ENCODE measurements around the gene RHCG. TPM values are rescaled to one million over a fixed set of nuclear protein-coding genes. Genes with fewer than 3 reads are reported as not detected.

Gene RHCG
- total RNA-seq, 1 experiment from 2014 or later = 0.28 TPM

DNA sequence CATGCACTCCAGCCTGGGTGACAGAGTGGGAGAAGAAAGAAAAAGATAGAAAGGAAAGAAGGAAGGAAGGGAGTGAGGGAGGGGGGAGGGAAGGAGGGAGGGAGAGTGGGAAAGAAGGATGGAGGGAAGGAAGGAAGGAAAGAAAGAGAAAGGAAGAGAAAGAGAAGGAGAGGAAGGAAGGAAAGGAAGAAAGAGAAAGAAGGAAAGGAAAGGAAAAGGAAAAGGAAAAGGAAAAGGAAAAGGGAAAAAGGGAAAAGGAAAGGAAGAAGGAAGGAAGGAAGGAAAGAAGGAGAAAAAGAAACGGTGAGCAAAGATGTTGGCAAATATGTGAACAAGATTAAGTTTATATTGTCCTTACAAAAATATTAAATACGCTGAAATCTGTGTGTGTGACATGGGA is 42.6 kb upstream of the RHCG start:
- TF ChIP-seq, protein P1, sequence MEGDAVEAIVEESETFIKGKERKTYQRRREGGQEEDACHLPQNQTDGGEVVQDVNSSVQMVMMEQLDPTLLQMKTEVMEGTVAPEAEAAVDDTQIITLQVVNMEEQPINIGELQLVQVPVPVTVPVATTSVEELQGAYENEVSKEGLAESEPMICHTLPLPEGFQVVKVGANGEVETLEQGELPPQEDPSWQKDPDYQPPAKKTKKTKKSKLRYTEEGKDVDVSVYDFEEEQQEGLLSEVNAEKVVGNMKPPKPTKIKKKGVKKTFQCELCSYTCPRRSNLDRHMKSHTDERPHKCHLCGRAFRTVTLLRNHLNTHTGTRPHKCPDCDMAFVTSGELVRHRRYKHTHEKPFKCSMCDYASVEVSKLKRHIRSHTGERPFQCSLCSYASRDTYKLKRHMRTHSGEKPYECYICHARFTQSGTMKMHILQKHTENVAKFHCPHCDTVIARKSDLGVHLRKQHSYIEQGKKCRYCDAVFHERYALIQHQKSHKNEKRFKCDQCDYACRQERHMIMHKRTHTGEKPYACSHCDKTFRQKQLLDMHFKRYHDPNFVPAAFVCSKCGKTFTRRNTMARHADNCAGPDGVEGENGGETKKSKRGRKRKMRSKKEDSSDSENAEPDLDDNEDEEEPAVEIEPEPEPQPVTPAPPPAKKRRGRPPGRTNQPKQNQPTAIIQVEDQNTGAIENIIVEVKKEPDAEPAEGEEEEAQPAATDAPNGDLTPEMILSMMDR (conservative IDR thresholded peaks at IDR 0.05) = no peak
- no peak for DNase-seq
- no peak overlapping the region for H4K5ac ChIP-seq (ENCODE audit: insufficient read length, low read depth, low read length)
- no peak overlapping the region for H3K14ac ChIP-seq (ENCODE audit: insufficient read depth, low read length)
- no peaks in the 10 kb centered on the region for H3K4me1 ChIP-seq (ENCODE audit: insufficient read depth, low read length)
- no peak overlapping the region for H2BK12ac ChIP-seq (ENCODE audit: insufficient read length, low read depth, low read length)
- no peak overlapping the region for H3K4ac ChIP-seq (ENCODE audit: low read depth, low read length)
- no peak overlapping the region for H2BK15ac ChIP-seq (ENCODE audit: low read depth, low read length)
- H3T11ph ChIP-seq (ENCODE audit: low read length) = no peak overlapping the region
- H2BK5ac ChIP-seq (ENCODE audit: insufficient read length, low read length) = no peak overlapping the region
- no peaks in the 10 kb centered on the region for H3K23me2 ChIP-seq (ENCODE audit: insufficient read length, low read depth, low read length, poor library complexity, severe bottlenecking)
- H3K9me3 Mint-ChIP-seq = peaks cover 15 to 20% of the 10 kb centered on the region in 2 experiments
- H2AK5ac ChIP-seq (ENCODE audit: insufficient read length, low read length) = no peak overlapping the region
- H3K36me3 Mint-ChIP-seq (ENCODE audit: insufficient read depth in 1 of 3, low read depth in 3 of 3) = peaks cover 4 to 6% (median 6%) of the 10 kb centered on the region in 3 experiments; a peak in 2 of 7 replicates
- WGBS (ENCODE audit: extremely low coverage, insufficient read length, low lambda C conversion rate) = no CpG with 5 or more reads among the region's 2 CpGs
- H3K79me2 ChIP-seq (ENCODE audit: insufficient read depth, low read length) = no peaks in the 10 kb centered on the region
- no peak overlapping the region for H3K18ac ChIP-seq (ENCODE audit: insufficient read length, low read depth, low read length)
- no peak overlapping the region for H3K23ac ChIP-seq (ENCODE audit: insufficient read length, low read depth, low read length)
- H3K4me1 Mint-ChIP-seq = no peaks in the 10 kb centered on the region
- no peak overlapping the region for H3K4me3 Mint-ChIP-seq
- H4K20me1 ChIP-seq (ENCODE audit: control insufficient read depth, insufficient read depth, insufficient read length) = no peaks in the 10 kb centered on the region
- H3K27me3 ChIP-seq (ENCODE audit: insufficient read depth, low read length) = no peaks in the 10 kb centered on the region
- no peak overlapping the region for H4K91ac ChIP-seq (ENCODE audit: insufficient read length, low read depth, low read length)
- no peak overlapping the region for H3K4me2 ChIP-seq (ENCODE audit: insufficient read depth, insufficient read length, low read length)
- no peak overlapping the region for H3K27ac ChIP-seq (ENCODE audit: insufficient read length, low read depth, low read length)
- peaks cover 25% of the 10 kb centered on the region for H3K27me3 Mint-ChIP-seq (ENCODE audit: low read depth)
- H3K9me3 ChIP-seq (ENCODE audit: control insufficient read depth, low read depth, low read length) = no peaks in the 10 kb centered on the region
- no peak overlapping the region for H2AFZ ChIP-seq (ENCODE audit: low read length)
- no peak overlapping the region for H2BK120ac ChIP-seq (ENCODE audit: low read depth, low read length, poor library complexity, severe bottlenecking)
- H3K9ac ChIP-seq (ENCODE audit: extremely low read depth, insufficient read length, low read length) = no peak overlapping the region
- no peaks in the 10 kb centered on the region for H3K79me1 ChIP-seq (ENCODE audit: insufficient read depth, low read depth, low read length, poor library complexity, severe bottlenecking)
- no peak overlapping the region for H4K8ac ChIP-seq (replicated peaks; ENCODE audit: insufficient read length, low read depth, low read length)
- H3K27ac Mint-ChIP-seq = no peak overlapping the region
- H2BK20ac ChIP-seq (ENCODE audit: low read depth, low read length, poor library complexity, severe bottlenecking) = no peak overlapping the region
- no peak overlapping the region for H3K56ac ChIP-seq (ENCODE audit: insufficient read length, low read depth, low read length)

All from H9 (cell line).